ENCODE data around the gene OGFOD3.
A peak's percentile ranks its signal among the peaks of the same experiment; 100 is the strongest.
"Not testable (repeated sequence)": the region's sequence is repeated elsewhere in the genome, so short reads cannot be mapped to it uniquely, and the experiment has no call there.

Gene OGFOD3

GRCh38 chr17:82457073-82457928 lies 38.9 kb upstream of the OGFOD3 start:
- Histone ChIP-seq H3K9ac (ENCODE audit: low read length) (peak overlapping the region; percentile 2), H3K27ac (ENCODE audit: low read depth, low read length) (no peak overlapping the region)
- WGBS (ENCODE audit: extremely low coverage, insufficient coverage, low lambda C conversion rate): no CpG with 5 or more reads among the region's 10 CpGs

GRCh38 chr17:82453706-82454105 lies 35.3 kb upstream of the OGFOD3 start:
- no CpG with 5 or more reads among the region's 21 CpGs for WGBS (ENCODE audit: extremely low coverage, insufficient coverage, low lambda C conversion rate)
- not testable (repeated sequence) for H2AK5ac ChIP-seq (ENCODE audit: low read length)

More at GRCh38 chr17:82457073-82457928, 38.9 kb upstream of the OGFOD3 start:
- H3K4me3 ChIP-seq (ENCODE audit: low read length): no peak overlapping the region
- no peak overlapping the region for H4K5ac ChIP-seq (ENCODE audit: low read length)
- no peak overlapping the region for H2BK5ac ChIP-seq (ENCODE audit: low read length)
- H4K8ac ChIP-seq (ENCODE audit: low read depth, low read length): no peak overlapping the region
- H3K4ac ChIP-seq (ENCODE audit: low read depth, low read length): no peak overlapping the region
- no peak overlapping the region for H2BK120ac ChIP-seq (ENCODE audit: low read depth, low read length)
- H3K27me3 ChIP-seq (ENCODE audit: insufficient read depth, low read length, poor library complexity): no peaks in the 10 kb centered on the region
- no peak overlapping the region for H3K18ac ChIP-seq (ENCODE audit: low read length)
- no peaks in the 10 kb centered on the region for H3K4me1 ChIP-seq (ENCODE audit: control insufficient read depth, low read depth, low read length)
- no peaks in the 10 kb centered on the region for H3K36me3 ChIP-seq (ENCODE audit: control insufficient read depth, insufficient read depth, low read length)
- H3K79me1 ChIP-seq (ENCODE audit: low read length): peaks cover 3% of the 10 kb centered on the region
- H3K4me2 ChIP-seq (ENCODE audit: low read length): peak overlapping the region; percentile 68
- no peak overlapping the region for H2BK15ac ChIP-seq (replicated peaks; ENCODE audit: low read depth)
- no peak for DNase-seq
- H2AK5ac ChIP-seq (ENCODE audit: low read length): no peak overlapping the region
- no peak overlapping the region for H3K56ac ChIP-seq (ENCODE audit: low read length)
- H3K79me2 ChIP-seq (ENCODE audit: control insufficient read depth, insufficient read depth, low read length): no peaks in the 10 kb centered on the region
- H3K23ac ChIP-seq (ENCODE audit: low read length): no peak overlapping the region

GRCh38 chr17:82453151-82453550 lies 34.8 kb upstream of the OGFOD3 start:
- not testable (repeated sequence) for H4K5ac ChIP-seq (ENCODE audit: low read length); H3K36me3 ChIP-seq (ENCODE audit: control insufficient read depth, insufficient read depth, low read length); H3K18ac ChIP-seq (ENCODE audit: low read length); H2BK120ac ChIP-seq (ENCODE audit: low read depth, low read length); H3K27me3 ChIP-seq (ENCODE audit: insufficient read depth, low read length, poor library complexity); H3K56ac ChIP-seq (ENCODE audit: low read length); H3K27ac ChIP-seq (ENCODE audit: low read depth, low read length); H3K4ac ChIP-seq (ENCODE audit: low read depth, low read length); H3K79me1 ChIP-seq (ENCODE audit: low read length); H2BK15ac ChIP-seq (replicated peaks; ENCODE audit: low read depth); H2BK5ac ChIP-seq (ENCODE audit: low read length); H3K9ac ChIP-seq (ENCODE audit: low read length); H3K4me3 ChIP-seq (ENCODE audit: low read length); H3K79me2 ChIP-seq (ENCODE audit: control insufficient read depth, insufficient read depth, low read length); H3K4me2 ChIP-seq (ENCODE audit: low read length); H2AK5ac ChIP-seq (ENCODE audit: low read length); DNase-seq; H4K8ac ChIP-seq (ENCODE audit: low read depth, low read length); H3K4me1 ChIP-seq (ENCODE audit: control insufficient read depth, low read depth, low read length); H3K23ac ChIP-seq (ENCODE audit: low read length)
- no CpG with 5 or more reads among the region's 7 CpGs for WGBS (ENCODE audit: extremely low coverage, insufficient coverage, low lambda C conversion rate)

More at GRCh38 chr17:82453706-82454105, 35.3 kb upstream of the OGFOD3 start:
- H3K23ac ChIP-seq (ENCODE audit: low read length); H3K36me3 ChIP-seq (ENCODE audit: control insufficient read depth, insufficient read depth, low read length); H3K79me1 ChIP-seq (ENCODE audit: low read length); H3K4me1 ChIP-seq (ENCODE audit: control insufficient read depth, low read depth, low read length); H3K18ac ChIP-seq (ENCODE audit: low read length); H2BK15ac ChIP-seq (replicated peaks; ENCODE audit: low read depth); H3K4me3 ChIP-seq (ENCODE audit: low read length); H3K79me2 ChIP-seq (ENCODE audit: control insufficient read depth, insufficient read depth, low read length); H2BK5ac ChIP-seq (ENCODE audit: low read length); H2BK120ac ChIP-seq (ENCODE audit: low read depth, low read length); H3K56ac ChIP-seq (ENCODE audit: low read length); H4K5ac ChIP-seq (ENCODE audit: low read length); H4K8ac ChIP-seq (ENCODE audit: low read depth, low read length); H3K9ac ChIP-seq (ENCODE audit: low read length); H3K27ac ChIP-seq (ENCODE audit: low read depth, low read length); H3K27me3 ChIP-seq (ENCODE audit: insufficient read depth, low read length, poor library complexity); H3K4ac ChIP-seq (ENCODE audit: low read depth, low read length); H3K4me2 ChIP-seq (ENCODE audit: low read length): not testable (repeated sequence)
- DNase-seq: peak; percentile 33

GRCh38 chr17:82452162-82452561 lies 33.8 kb upstream of the OGFOD3 start:
- Histone ChIP-seq H3K23ac (ENCODE audit: low read length) (no peak overlapping the region), H4K5ac (ENCODE audit: low read length) (no peak overlapping the region), H3K27me3 (ENCODE audit: insufficient read depth, low read length, poor library complexity) (no peaks in the 10 kb centered on the region), H2AK5ac (ENCODE audit: low read length) (no peak overlapping the region), H3K4ac (ENCODE audit: low read depth, low read length) (no peak overlapping the region), H3K79me2 (ENCODE audit: control insufficient read depth, insufficient read depth, low read length) (no peaks in the 10 kb centered on the region), H2BK15ac (replicated peaks; ENCODE audit: low read depth) (no peak overlapping the region), H2BK5ac (ENCODE audit: low read length) (no peak overlapping the region), H3K4me2 (ENCODE audit: low read length) (no peak overlapping the region), H3K9ac (ENCODE audit: low read length) (no peak overlapping the region), H3K4me3 (ENCODE audit: low read length) (no peak overlapping the region), H4K8ac (ENCODE audit: low read depth, low read length) (no peak overlapping the region), H3K79me1 (ENCODE audit: low read length) (no peaks in the 10 kb centered on the region), H2BK120ac (ENCODE audit: low read depth, low read length) (no peak overlapping the region), H3K36me3 (ENCODE audit: control insufficient read depth, insufficient read depth, low read length) (no peaks in the 10 kb centered on the region), H3K18ac (ENCODE audit: low read length) (no peak overlapping the region), H3K4me1 (ENCODE audit: control insufficient read depth, low read depth, low read length) (no peaks in the 10 kb centered on the region), H3K27ac (ENCODE audit: low read depth, low read length) (no peak overlapping the region), H3K56ac (ENCODE audit: low read length) (no peak overlapping the region)
- no CpG with 5 or more reads among the region's 3 CpGs for WGBS (ENCODE audit: extremely low coverage, insufficient coverage, low lambda C conversion rate)
- no peak for DNase-seq

GRCh38 chr17:82450357-82451106 lies 32.1 kb upstream of the OGFOD3 start, which contains the start of gene CYBC1:
Gene CYBC1 (minus strand): TSS chr17:82450752. CDS start chr17:82449254, 1,498 bp downstream.
- H3K27me3 ChIP-seq (ENCODE audit: insufficient read depth, low read length, poor library complexity): no peaks in the 10 kb centered on the region
- no peaks in the 10 kb centered on the region for H3K79me1 ChIP-seq (ENCODE audit: low read length)
- peak within 1 kb of the TSS; percentile 37 for H3K27ac ChIP-seq (ENCODE audit: low read depth, low read length)
- no peak within 1 kb of the TSS for H2AK5ac ChIP-seq (ENCODE audit: low read length)
- peak within 1 kb of the TSS; percentile 99 for H3K56ac ChIP-seq (ENCODE audit: low read length)
- no peak within 1 kb of the TSS for H2BK15ac ChIP-seq (replicated peaks; ENCODE audit: low read depth)
- H4K5ac ChIP-seq (ENCODE audit: low read length): peak within 1 kb of the TSS; percentile 44
- no peaks in the 10 kb centered on the region for H3K4me1 ChIP-seq (ENCODE audit: control insufficient read depth, low read depth, low read length)
- peak within 1 kb of the TSS; percentile 83 for H3K4ac ChIP-seq (ENCODE audit: low read depth, low read length)
- peak within 1 kb of the TSS; percentile 7 for H4K8ac ChIP-seq (ENCODE audit: low read depth, low read length)
- no peak within 1 kb of the TSS for H2BK120ac ChIP-seq (ENCODE audit: low read depth, low read length)
- no peaks in the 10 kb centered on the region for H3K79me2 ChIP-seq (ENCODE audit: control insufficient read depth, insufficient read depth, low read length)
- no peak within 1 kb of the TSS for H2BK5ac ChIP-seq (ENCODE audit: low read length)
- DNase-seq: peak; percentile 93
- no CpG with 5 or more reads among the region's 91 CpGs for WGBS (ENCODE audit: extremely low coverage, insufficient coverage, low lambda C conversion rate)
- peak within 1 kb of the TSS; percentile 85 for H3K18ac ChIP-seq (ENCODE audit: low read length)
- peak within 1 kb of the TSS; percentile 83 for H3K4me2 ChIP-seq (ENCODE audit: low read length)
- peak within 1 kb of the TSS; percentile 90 for H3K4me3 ChIP-seq (ENCODE audit: low read length)
- peak within 1 kb of the TSS; percentile 94 for H3K9ac ChIP-seq (ENCODE audit: low read length)
- H3K23ac ChIP-seq (ENCODE audit: low read length): peak within 1 kb of the TSS; percentile 45
- H3K36me3 ChIP-seq (ENCODE audit: control insufficient read depth, insufficient read depth, low read length): no peaks in the 10 kb centered on the region
